Glomerular endothelial cell (primary cell): Measurements from ENCODE around the gene ATP2C1. TPM values are rescaled to one million over a fixed set of nuclear protein-coding genes. Genes with fewer than 3 reads are reported as not detected.

Experiments used
- DNase-seq: peaks from one replicate; pipeline ENCODE4 v3.0.0-alpha.2; 2011; ENCODE audit warnings: low read depth, low spot score; ENCODE audit errors: extremely low read depth
- total RNA-seq: library from RNA; depleted of rRNA; stranded (reverse); fragments of >200 nt; gene quantifications from 2 replicates; pipeline ENCODE4 v1.2.3, GENCODE V29; 2015

Gene ATP2C1
- total RNA-seq, 1 donor from 2014 or later, result 84.8 TPM

DNA sequence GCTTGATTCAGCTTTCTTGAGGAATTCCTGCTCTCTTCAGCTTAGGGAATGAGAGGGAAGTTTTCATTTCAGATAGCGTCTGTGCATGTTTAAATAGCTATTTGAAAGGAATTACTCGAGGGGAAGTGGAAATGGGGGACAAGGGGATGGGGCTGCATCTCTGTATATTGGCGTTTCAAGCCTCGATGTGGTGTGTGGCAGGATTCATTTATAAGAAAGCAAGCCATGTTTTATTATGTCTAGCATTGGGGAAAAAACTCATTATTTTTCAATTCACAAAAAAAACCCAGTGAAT is 1.0 kb downstream of the ATP2C1 start:
- no peak for DNase-seq

DNA sequence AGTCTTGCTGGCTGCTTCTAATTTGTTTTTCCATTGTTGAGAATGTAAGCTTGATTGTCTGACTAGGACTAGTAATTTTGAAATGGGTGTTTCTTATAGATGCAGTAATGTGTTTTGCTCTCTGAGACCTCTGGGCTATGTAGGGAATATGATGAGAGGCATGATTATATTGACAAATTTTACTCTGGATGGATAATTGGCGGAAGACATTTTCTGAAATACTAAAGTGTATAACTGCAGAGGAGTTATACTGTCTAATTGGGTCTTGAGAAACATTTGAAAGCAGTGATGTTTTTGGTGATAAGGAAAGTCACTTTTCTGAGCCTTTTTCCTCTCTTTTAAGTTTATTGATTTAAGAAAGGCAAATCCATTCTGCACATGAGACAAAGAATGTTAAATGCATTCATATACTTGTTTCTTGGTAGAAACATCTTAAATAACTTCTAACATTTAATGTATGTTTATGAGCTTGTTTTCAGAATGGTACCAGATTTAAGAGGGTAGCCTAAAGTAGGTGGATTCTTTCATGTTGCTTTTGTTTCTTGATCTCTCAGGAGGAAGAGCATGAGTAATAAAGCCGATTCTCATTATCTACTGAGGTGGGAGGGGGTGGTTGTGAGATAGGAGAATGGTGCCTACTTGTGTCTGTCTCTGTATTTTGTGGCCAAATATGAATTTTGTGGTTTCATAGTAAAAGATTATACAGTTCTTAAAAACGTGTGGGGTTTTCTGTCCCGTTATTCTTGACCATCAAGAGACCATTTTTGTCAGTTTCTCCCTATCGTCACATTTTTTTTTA is 2.0 kb downstream of the ATP2C1 start:
- DNase-seq, result no peak

DNA sequence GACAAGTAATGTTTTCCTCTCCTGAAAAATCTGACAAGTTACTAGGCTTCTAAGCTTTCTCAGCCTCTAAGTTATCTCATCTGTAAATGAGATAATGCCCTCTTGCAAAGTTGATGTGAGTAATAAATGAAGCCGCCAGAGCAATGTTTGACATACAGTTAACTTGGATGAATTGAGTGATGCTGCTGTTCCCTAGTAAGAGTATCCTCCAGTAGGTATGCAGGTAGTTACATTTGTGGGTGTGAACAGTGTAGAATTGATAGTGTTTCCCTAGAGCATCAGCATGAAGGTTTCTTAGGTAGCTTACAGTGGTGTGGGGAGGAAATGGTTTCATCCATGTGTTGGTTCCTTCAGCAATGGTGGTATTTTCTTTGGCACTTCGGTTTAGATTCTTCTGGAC is 3.4 kb downstream of the ATP2C1 start:
- no peak for DNase-seq

DNA sequence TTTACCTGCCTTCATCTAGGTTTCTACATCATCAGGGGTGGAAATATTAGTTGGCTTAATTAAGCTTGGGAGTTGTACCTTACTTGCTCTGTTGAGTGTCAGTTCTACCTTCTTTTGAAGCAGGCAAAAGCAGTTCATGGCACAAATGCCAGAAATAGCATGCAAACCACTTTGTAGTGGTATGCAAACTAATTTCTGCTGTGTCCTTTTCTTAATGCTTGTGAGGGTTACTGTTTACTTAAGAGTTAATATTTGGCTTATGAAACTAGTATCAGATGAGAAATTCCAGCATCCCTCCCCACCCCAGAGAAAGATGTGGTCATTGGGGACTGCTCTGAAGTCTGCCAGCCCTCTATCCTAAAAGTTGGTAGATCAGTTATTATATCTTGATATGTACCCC is 7.1 kb downstream of the ATP2C1 start:
- no peak for DNase-seq

DNA sequence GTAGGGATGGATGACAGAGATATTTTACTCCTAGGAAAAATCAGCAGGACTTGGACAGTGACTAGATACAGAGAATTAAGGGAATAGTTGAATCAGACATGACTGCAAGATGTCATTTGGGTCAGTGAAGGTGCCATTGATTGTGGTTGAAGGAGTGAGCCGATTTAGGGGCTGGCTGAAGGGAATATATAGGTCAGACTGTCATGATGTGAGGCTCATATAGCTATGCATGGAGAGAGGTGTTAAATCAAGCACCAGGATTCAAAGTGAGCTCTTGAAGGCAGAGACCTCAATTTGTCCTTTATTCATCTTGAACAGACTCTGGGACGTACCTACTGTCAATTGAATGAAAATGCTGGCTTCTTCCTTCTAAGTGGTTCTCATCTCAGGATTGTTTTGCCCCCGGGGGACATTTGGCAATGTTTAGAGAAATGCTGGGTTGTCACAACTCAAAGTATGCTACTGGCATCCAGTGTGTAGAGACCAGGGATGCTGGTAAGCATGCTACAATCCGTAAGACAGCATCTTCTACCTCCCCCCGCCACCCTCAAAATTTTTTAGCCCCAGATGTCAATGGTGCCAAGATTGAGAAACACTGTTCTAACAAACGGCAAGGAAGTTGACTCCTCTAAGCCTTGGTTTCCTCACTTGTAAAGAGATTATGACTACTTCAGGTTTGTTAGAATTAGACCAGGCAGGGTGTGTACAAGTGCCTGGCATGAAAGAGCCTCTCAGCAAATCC is 7.8 kb downstream of the ATP2C1 start:
- DNase-seq, result no peak

DNA sequence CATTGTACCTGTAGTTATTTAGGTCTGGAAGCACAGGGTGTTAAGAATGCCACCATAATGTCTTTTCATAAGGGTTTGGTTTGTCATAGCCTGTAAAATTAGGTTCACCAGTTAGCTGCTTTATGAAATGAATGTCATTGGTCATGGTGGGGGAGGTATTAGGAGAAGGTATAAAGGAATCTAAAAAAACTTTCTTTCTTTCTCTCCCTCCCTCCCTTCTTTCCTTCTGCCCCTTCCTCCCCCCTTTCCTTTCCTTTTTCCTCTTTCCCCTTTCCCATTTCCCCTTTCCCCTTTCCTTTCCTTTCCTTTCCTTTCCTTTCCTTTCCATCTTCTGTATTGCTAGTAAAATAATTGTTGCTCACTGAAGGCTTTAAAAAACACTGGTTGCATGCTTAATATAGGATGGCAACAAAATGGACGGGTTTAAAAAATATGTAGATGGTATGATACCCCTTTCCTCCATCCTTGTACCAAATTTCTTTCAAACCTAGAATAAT is 9.6 kb downstream of the ATP2C1 start:
- no peak for DNase-seq

DNA sequence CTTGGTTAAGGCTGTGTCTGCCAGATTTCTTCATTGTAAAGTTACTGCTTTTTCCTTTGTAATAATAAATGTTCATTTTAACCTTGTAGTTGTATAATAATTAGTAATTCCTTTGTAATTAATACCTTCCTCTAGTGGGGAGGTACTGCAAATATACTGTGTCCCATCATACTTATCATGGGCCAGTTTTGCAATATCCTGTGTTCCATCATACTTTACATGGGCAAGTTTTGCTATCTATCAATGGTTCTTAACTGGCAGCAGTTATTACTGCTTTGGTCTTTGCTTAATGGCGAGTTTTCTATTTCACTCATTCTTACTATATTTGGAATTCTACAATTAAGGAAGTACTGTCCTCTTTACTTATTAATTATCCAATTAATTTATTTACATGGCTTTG is 10.6 kb downstream of the ATP2C1 start:
- no peak for DNase-seq

DNA sequence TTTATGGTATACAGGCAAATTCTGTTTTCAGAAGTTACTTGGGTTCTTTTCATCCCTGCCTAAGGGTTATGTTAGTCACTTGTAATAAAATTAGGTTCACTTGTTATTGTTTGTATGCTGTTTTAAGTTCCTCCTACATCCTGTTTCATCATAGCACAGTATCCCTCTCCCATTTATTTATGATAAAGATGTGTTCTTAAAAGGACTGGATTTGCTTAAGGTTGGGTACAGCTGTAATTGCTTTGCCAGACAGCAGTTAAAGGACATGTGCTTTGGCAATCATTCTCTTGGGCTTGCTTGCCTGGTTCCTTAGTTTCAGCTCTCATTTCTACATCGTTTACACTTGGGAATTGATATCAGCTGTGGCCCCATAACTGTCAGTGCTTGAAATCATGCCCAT is 11.7 kb downstream of the ATP2C1 start:
- no peak for DNase-seq

DNA sequence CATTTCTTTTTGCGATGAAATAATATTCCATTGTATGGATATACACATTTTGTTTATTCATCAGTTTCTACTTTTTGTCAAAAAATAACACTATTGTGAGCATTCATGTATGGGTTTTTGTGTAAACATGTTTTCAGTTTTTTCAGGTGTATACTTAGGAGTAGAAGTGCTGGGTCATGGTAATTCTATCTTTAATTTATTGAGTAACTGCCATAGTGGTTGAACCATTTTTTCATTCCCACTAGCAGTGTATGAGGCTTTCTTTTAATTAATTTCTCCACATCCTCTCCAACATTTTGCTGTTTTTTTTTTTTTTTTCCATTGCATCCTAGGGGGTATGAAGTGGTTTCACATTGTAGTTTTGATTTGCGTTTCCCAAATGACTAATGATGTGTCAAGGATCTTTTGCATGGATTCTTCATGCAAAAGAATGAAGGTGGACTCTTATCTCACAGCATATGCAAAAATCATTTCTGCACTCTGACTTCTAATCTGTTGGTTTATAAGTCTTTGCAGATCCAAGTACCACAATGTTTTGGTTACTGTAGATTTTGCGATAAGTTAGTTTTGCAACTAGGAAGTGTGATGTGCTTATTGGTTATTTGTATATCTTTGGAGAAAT is 12.6 kb downstream of the ATP2C1 start:
- DNase-seq, result no peak

DNA sequence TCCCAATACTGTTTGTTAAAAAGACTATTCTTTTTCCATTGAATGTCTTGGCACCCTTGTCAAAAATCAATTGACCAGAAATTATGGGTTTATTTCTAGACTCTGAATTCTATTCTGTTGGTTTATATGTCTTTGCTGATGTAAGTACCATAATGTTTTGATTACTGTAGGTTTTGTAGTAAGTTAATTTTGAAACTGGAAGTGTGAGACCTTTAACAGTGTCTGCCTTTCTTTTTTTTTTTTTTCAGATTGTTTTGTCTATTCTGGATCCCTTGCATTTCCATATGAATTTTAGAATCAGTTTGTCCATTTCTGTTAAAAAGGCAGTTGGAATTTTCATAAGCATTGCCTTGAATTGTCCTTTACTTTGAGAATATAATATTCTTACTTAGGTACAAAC is 13.6 kb downstream of the ATP2C1 start:
- no peak for DNase-seq

DNA sequence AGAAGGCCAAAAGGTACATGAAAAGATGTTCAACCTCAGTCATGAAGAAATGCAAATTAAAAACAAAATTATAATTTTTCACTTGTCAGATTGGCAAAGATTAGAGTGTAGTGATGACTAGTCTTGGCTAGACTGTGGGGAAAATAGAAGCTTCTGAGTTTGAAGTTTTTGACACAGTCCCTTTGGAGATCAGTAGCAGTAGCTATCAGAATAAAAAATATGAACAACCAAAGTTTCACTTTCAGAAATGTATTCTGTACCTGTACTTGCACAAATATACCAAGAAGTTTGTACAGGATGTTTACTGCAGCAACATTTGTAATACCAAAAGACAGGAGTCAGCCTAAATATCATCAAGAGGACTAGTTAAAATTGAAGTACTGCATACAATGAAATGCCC is 14.1 kb downstream of the ATP2C1 start:
- DNase-seq, result no peak

DNA sequence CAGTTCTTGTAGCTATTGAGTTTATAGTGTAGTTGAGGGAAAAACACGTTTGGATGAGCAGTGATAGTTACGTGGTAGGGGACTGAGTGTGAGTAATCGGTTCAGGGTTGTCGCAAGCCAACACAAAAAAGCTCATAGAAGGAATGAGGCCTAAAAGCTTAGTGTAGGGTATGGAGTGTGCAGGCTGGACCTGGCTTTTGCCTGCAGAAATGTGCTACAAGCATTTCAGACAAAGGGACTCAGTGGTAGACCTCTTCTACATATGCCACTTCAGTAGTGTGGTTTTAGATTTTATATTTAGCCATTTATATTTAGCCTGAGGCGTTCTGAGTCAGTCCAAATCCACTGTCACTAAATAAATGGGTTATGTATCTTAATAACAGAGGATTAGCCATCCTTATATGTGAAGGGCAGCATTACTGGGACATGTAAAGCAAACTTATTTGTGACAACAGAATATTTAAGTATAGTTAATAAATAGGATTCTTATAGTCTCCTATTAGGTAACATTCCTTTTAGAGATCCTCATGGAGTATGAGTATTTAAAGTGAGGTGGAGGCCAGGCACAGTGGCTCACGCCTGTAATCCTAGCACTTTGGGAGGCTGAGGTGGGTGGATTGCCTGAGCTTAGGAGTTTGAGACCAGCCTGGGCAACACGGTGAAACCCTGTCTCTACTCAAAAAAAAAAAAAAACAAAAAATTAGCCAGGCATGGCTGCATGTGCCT is 21.8 kb downstream of the ATP2C1 start:
- no peak for DNase-seq

DNA sequence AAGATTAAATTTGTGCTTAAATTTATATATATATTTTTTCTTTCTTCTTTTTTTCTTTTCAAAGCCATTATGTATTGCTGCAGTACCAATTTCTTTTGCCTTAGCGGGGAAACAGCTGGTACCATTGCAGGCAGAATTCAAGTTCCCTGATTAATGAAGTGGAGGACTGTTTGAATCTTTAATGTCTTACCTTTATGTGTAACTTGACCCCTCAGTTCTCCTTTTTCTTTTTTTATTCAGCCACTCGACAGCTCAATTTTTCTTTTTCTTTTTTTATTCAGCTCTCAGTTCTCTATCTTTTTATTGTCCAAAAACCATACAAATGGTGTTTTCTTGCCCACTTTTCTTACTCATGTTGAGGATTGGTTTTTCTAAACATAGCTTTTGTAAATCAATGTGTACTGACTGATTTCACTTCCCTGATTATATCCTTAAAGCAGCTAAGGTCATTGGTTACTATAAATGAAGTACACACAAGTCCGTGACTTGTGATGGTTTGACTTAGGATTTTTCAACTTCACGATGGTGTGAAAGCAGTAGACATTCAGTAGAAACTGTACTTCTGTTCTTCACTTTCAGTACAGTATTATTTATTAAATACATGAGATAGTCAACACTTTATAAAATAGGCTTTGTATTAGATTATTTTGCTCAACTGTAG is 22.8 kb downstream of the ATP2C1 start:
- DNase-seq, result no peak

DNA sequence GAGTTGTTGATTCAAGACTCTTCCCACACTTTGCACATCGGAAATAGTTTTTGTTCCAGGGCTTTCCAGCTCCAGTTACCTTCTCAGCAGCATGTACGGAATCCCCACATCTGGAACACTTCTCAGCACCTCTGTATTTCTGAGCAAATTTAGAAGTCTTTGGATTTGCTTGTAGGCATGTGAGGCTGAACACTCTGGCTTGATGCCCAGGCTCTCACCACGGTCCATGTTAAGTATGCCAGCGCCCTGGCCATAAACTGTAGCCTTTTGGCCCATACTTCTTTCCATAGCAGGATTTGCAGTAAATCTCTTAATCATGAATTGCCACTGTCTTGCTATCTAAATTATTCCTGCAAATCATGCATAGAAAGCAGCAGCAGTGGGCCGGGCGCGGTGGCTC is 24.4 kb downstream of the ATP2C1 start:
- DNase-seq, result no peak

DNA sequence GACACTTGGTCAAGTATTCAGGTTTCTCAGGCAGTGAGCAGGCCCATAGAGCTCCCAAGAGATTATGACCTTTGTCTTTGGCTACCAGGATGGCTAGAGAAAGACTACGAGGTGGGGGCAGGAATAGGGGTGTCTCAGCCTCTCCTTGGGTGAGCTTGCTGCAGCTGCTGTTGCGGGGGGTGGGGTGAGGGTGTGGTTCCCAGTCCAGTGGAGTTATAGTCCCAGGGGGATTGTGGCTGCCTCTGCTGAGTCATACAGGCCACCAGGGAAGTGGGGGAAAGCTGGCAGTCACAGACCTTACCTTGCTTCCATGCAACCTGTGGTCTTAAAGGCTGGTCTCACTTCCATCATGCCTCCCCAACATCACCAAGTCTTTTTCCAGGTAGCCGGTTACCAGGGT is 31.7 kb downstream of the ATP2C1 start:
- no peak for DNase-seq

DNA sequence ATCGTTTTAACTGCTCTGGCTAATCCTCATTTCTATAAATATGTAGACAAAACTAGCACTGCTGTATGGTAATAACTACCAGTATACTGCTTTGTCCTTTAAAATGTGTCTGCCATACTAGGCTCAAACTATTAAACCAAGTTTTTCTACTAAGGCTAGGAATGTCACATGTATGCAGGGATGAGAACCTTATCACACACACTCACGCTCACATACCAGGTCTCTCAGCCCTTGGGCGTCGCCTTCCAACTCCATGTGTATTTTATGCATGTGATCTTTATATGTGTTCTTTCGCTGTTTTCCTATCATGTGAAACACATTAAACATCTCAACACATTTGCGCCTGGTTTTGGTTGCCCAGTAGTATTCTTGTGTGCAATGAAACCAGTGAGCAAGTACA is 32.6 kb downstream of the ATP2C1 start:
- no peak for DNase-seq

DNA sequence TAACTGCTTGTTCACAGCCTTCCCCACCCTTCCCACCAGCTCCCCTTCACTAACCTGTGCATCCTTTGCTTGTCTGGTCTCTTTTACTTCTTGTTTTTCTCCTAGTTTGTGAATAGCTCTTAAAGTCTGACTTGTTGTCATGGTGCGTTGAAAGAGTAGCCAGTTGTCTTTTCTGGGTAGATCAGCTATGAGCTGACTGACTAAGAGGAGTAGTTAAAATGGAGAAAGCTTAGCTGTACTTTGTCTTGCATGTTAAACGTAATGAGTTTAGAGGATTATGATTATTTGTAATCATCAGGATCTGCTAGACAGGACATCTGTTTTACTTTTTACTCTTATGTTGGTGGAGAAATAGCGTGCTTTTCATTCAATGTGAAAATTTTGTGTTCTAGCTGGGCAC is 35.9 kb downstream of the ATP2C1 start:
- no peak for DNase-seq

DNA sequence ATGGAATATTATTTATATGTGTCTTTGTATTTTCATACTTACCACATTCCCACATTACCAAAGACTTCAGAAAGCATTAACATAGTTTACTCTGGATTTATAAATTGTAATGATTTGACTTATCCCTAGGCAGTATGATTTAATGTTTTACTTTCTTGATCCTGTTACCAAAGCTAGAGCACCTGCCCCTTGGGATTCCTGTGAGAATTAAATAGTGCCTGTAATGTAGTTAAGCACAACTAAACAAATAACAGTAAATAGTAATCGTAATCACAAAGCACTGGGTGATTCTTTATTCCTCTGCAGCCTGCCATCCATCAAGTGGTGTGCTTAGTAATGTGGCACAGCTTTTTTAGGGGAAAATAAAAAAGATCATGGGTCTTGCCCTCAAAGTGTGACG is 39.1 kb downstream of the ATP2C1 start:
- DNase-seq, result no peak

DNA sequence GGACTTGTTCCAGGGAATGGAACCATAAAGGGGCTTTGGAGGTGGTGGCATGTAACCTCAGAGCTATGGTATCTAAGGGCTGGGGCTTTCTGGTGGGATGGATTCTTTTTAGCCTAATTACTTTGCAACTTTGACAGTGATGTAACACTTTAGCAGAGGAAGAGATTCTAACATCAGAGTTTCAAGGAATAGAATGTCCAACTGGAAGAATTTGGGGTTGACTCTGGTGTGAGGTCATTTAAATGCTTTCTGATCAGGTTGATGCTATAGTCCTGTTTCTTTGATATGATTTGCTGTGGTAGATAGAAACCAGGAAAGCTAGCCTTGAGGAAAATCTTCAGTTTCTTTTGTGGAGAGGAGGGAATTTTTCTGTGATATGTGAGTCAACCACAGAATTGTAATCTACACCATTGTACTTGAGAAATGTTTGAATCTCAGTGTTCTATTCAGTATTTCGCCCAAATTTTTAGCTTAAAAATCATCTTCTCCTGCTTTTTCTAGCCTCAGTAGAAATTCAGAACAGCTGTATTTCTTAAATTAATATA is 40.0 kb downstream of the ATP2C1 start:
- no peak for DNase-seq

DNA sequence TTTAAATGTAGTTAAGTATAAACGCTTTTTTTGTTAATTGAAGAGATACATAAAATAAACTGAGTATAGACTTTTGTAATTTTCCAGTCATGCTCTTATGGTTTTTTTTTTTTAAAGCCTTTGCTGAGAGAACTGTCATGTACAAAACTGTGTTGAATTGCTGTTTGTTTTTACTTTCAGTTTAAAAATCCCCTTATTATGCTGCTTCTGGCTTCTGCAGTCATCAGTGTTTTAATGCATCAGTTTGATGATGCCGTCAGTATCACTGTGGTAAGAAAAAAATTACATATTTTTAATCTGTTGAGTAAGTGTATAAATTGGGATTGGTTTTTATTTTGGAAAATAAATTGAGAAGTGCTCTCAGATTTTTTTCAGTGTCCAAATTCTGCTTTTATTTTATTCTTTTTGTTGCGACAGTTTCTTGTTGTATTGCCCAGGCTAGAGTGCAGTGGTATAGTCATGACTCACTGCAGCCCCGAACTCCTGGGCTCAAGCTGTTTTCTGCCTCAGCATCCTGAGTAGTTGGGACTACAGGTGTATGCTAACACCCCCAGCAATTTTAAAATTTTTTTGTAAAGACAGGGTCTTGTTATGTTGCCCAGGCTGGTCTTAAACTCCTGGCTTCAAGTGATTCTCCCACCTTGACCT is 40.7 kb downstream of the ATP2C1 start:
- DNase-seq, result no peak
